ENCODE measurements around the gene MRPL54.
"Not testable (repeated sequence)": the region's sequence is repeated elsewhere in the genome, so short reads cannot be mapped to it uniquely, and the experiment has no call there.

Gene MRPL54

DNA sequence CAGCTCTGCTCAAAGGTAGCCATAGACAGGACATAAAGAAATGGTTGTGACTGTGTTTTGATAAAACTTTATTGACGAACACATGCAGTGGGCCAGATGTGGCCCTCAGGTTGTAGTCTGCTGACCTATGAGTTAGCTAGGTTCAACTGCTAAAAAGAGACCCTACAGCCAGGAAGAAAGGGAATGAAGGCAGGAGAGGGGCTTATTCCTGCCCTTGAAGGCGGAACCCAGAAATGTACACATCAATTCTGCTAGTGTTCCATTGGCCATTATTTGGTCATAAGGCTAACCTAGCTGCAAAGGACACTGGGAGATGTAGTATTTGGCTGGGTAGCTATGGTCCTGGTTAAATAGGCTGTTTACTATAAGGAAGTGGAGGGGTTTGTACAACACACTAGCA is 19.0 kb upstream of the MRPL54 start:
- no peak for DNase-seq

- no peak for DNase-seq
Observed at GRCh38 chr19:3745363-3746045, 17.0 kb upstream of the MRPL54 start.

DNA sequence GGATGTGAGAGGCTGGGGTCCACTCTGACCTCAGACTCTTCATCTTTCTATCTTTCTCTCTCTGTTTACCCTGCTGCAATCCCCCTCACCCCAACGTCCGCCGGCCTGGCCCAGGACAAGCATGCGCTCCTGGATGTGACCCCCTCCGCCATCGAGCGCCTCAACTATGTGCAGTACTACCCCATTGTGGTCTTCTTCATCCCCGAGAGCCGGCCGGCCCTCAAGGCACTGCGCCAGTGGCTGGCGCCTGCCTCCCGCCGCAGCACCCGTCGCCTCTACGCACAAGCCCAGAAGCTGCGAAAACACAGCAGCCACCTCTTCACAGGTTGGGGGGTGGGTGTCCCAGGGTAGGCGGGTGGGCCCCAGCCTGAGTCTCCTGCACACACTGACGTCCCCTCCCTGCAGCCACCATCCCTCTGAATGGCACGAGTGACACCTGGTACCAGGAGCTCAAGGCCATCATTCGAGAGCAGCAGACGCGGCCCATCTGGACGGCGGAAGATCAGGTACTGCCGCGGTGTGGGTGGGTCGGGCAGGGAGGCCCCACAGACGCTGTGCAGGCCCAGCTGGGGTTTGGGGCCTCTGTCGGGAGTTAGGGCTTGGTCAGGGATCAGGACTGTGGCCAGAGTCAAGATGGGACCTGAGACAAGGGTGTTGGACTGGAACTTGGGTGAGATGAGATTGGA is 16.0 kb upstream of the MRPL54 start:
- no peak for DNase-seq

- DNase-seq, result no peak
Observed at GRCh38 chr19:3748965-3749364, 13.5 kb upstream of the MRPL54 start.

GRCh38 chr19:3750211-3750610 is 12.3 kb upstream of the MRPL54 start:
- no peak for DNase-seq

- DNase-seq, result no peak
Observed at GRCh38 chr19:3751236-3751635, 11.2 kb upstream of the MRPL54 start.

DNA sequence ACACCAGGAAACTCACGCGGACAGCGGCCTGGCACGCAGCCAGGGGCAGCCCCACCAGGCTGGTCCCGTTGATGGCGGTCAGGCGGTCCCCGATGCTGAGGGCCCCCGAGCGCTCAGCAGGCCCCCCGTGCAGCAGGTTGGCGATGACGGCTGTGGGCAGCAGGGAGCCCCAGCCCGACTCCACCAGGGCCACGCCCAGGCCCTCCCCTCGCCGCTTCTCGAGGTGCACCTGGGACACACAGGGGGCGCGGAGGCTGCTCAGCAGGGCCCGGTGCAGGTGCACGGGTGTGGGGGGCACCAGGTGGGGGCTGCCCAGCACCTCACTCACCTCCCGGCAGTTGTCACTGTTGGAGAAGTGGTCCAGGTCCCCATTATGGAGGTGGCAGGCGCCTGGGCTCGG is 10.0 kb upstream of the MRPL54 start:
- no peak for DNase-seq

- DNase-seq, result no peak
Observed at GRCh38 chr19:3753631-3754410, 8.7 kb upstream of the MRPL54 start.

GRCh38 chr19:3757705-3758104 is 4.8 kb upstream of the MRPL54 start:
- not testable (repeated sequence) for DNase-seq

DNA sequence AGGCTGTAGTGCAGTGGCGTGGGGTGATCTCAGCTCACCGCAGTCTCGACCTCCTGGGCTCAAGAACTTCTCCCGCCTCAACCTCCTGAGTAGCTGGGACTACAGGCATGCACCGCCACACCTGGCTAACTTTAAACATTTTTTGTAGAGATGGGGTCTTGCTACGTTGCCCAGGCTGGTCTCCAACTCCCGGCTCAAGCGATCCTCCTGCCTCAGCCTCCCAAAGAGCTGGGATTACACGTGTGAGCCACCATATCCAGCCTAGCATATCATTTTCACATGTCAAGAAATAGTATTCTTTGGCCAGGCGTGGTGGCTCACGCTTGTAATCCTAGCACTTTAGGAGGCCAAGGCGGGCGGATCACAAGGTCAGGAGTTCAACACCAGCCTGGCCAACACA is 4.2 kb upstream of the MRPL54 start:
- not testable (repeated sequence) for DNase-seq

DNA sequence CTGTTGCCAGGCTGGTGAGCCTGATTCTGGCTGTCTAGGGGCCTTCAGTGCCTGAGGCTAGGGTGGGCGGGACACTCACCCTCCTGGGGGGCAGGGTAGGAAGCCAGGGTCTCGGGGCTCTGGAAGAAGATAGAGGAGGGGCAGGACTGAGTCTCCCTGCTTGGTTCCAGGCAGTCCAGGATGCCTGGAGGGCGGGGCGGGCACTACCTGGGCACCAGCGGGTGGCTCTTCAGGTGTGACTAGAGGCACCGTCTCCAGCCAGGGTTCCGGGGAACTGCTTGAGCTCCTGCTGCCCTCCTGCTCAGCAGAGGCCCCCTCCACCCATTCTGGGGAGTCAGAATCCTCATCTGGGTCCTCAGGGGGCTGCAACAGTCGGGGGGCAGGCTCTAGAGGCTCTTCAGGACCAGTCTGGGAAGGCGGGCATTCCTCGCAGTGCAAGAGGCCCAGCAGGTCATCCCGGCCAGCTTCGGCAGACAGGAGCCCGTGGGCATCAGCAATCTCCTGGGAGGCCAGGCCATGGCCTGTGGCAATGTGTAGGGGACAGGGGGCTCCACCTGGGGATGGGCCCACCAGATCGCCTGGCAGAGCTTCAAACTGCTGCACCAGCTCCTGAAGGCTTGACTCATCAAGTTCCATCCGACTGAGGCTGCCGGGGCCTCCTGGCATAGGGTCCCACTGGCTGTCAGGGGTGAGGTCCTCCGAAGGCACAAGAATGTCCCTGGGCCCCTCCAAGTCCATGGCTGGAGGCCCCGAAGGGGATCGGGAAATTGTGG is 2.8 kb upstream of the MRPL54 start:
- DNase-seq, result no peak

- DNase-seq, result no peak
Observed at GRCh38 chr19:3760871-3761361, 1.6 kb upstream of the MRPL54 start.

DNA sequence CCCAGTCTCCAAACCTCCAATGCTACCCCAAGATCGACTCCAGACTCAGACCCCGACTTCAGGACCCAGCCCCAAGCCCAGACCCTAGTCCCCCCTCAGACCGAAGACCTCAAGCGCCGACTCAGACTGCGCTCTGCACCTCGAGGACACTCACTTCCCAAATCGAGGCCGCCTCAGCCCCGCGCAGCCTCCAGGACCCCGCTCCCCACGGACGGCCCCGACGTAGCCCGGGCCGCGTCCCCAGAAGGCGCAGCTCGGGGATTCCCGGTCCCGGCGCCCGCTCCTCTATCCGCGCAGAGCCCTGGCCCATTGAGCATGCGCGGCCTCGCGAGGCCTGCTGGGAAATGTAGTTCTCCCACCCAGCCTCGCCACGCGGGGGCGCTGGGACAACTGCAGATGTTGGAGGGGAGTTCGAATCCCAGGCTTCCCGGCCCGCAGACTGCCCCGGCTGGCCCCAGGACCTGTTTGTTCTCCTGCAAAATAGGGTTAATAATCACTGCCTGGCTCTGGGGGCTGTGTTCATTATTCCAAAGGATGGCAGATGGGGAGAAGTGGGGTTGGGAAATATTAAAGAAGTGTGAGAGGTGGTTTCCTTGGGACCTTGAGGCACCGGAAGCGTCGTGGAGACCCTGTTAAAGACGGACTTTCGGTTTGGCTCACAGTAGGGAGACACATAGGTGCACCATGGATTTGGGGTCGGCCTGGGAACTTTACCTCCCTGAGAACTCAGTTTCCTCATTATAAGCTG is 926 bp upstream of the MRPL54 start, which contains the start of gene APBA3:
APBA3 (minus strand) TSS at position 311 of the 748 bp plus-strand sequence. CDS start 1,428 bp downstream, outside the sequence.
- DNase-seq, result peak; percentile 93

DNA sequence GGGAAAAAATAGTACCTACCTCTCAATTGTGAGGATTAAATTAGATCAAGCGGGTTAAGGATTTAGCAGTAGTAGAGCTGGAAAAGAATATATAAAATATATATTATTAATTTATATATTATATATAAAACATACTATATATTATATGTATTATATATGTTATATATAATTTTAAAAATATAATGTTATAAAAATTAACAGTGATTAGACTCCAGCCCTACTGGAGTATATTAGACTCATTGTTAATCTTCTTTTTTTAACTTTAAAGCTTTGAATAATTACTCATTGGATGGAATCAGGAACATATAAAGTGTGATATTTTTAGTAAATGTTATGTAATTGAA is 380 bp upstream of the MRPL54 start:
- DNase-seq, result no peak

DNA sequence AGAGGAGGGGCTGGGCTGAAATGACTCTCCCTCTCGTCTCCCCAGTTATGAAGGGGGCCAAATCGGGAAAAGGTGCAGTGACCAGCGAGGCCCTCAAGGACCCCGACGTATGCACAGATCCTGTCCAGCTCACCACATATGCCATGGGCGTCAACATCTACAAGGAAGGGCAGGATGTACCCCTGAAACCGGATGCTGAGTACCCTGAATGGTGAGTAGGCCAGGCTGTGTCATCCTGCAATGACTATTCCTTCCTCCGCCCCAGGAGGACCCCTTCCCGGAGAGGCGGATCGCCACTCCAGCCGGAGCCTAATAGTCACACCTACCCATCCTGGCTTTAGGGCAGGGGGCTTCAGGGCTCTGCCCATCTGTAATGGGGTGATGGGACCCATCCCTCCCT is 2.6 kb downstream of the MRPL54 start:
- no peak for DNase-seq

DNA sequence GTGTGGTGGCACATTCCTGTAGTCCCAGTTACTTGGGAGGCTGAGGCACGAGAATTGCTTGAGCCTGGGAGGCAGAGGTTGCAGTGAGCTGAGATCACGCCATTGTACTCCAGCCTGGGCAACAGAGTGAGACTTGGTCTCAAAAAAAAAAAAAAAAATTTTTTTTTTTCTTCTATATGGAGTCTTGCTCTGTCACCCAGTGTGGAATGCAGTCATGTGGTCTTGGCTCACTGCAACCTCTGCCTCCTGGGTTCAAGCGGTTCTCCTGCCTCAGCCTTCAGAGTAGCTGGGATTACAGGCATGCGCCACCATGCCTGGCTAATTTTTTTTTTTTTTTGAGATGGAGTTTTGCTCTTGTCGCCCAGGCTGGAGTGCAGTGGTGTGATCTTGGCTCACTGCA is 3.3 kb downstream of the MRPL54 start:
- not testable (repeated sequence) for DNase-seq

- DNase-seq, result no peak
Observed at GRCh38 chr19:3766520-3766919, 4.0 kb downstream of the MRPL54 start.

DNA sequence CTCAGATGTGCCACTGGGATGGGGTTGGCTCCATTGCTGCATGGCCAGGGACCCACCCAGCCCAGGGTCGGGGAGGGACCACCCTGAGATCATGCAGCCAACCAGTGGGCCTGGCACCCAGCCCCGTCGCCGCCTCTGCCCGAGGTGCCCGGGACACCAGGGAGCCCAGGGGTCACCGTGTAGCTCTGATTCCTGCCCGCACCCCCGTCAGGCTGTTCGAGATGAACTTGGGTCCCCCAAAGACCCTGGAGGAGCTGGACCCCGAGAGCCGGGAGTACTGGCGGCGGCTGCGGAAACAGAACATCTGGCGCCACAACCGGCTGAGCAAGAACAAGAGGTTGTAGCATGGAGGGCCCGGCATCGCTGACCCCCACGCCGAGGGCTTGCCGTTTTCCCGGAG is 4.6 kb downstream of the MRPL54 start:
- DNase-seq, result no peak

GRCh38 chr19:3768015-3768747 is 5.7 kb downstream of the MRPL54 start:
- DNase-seq, result no peak

DNA sequence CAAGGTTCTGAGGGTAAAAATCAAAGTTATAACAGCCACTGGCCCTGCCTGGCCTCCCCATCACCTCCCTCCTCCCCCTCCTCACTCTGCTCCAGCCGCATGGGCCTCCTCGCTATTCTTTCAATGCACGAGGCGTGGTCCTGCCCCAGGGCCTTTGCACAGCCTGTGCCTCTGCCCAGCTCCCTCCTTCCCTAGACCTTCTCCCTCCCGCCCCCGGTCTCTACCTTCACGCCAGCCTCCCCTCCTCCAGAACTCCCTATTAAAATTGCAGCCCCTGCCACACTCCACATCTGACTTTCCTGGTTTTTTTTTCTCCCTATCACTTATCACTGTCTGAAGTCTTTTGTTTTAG is 6.2 kb downstream of the MRPL54 start:
- no peak for DNase-seq

- DNase-seq, result no peak
Observed at GRCh38 chr19:3769494-3769893, 7.0 kb downstream of the MRPL54 start.

Data from right hindlimb (tissue), 1 donor.